HUES48 (cell line): ENCODE results near the gene DOCK3.

Source experiments
- H3K27ac ChIP-seq: one replicate; pipeline ENCODE4 v1.7.0; 2013; ENCODE audit warnings: low read depth, low read length, inconsistent platforms
- H3K27me3 ChIP-seq: 2 replicates; pipeline ENCODE4 v1.6.1; 2013; ENCODE audit warnings: mild to moderate bottlenecking, low read length; ENCODE audit not compliant: control insufficient read depth, insufficient read depth
- H3K36me3 ChIP-seq: 2 replicates; pipeline ENCODE4 v1.6.1; 2013; ENCODE audit warnings: low read length; ENCODE audit not compliant: control insufficient read depth, insufficient read depth
- H3K4me1 ChIP-seq: 2 replicates; pipeline ENCODE4 v1.6.1; 2013; ENCODE audit warnings: mild to moderate bottlenecking, low read length; ENCODE audit not compliant: control insufficient read depth, insufficient read depth
- H3K4me3 ChIP-seq: 2 replicates; pipeline ENCODE4 v1.5.1; 2013; ENCODE audit warnings: mild to moderate bottlenecking, low read depth, low read length
- H3K9ac ChIP-seq: 2 replicates; pipeline ENCODE4 v1.6.1; 2013; ENCODE audit warnings: mild to moderate bottlenecking, low read depth, low read length, moderate library complexity
- H3K9me3 ChIP-seq: 2 replicates; pipeline ENCODE4 v1.6.1; 2013; ENCODE audit warnings: low read length; ENCODE audit not compliant: control insufficient read depth, insufficient read depth

The DOCK3 gene

DNA sequence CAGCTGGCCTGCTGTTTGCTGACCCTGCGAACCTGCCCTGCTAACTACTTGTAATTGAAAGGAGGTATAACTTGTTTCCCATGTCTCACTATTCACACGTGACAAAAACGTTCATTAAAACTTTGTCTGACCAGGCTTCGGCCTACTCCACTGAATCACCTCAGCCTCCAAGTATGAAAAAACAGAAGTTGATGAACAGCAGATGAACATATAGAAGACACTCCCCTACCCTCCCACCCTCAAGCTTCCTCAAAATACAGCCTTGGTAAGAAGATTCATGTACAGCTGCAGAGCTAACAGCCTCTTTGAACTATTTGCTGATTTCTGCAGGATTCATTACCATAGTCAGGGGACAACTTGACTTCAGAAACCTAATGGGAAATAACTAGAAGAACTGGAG lies 727.0 kb downstream of the DOCK3 start:
- Histone ChIP-seq H3K27me3 (no peaks in the 10 kb centered on the region), H3K9me3 (no peaks in the 10 kb centered on the region), H3K36me3 (peaks cover 55% of the 10 kb centered on the region), H3K4me3 (no peak overlapping the region), H3K4me1 (no peaks in the 10 kb centered on the region), H3K27ac (no peak overlapping the region), H3K9ac (no peak overlapping the region)

DNA sequence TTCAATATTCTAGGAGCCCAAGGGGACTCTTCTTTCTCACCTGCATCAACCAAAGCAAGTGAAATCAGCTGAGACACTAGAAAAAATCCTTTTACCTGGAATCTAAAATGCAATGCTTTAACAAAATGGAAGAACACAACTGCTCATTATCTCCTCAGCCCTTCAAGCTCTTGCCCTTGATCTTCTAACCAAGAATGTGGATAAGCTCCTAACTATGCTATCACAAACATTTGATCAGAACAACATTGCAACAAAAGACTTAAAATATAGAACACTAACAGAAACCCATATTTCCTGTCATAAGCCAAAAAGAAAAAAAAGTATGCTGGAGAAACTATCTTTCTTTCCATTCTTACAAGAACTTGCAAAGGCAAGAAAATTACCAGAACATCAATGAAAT lies 728.9 kb downstream of the DOCK3 start:
- Histone ChIP-seq H3K4me1 (no peaks in the 10 kb centered on the region), H3K36me3 (peaks cover 52% of the 10 kb centered on the region), H3K27ac (no peak overlapping the region), H3K4me3 (no peak overlapping the region), H3K9me3 (no peaks in the 10 kb centered on the region), H3K27me3 (no peaks in the 10 kb centered on the region), H3K9ac (no peak overlapping the region)

- no peak overlapping the region for H3K9ac ChIP-seq
- peaks cover 60% of the 10 kb centered on the region for H3K36me3 ChIP-seq
- H3K4me3 ChIP-seq = no peak overlapping the region
- H3K27me3 ChIP-seq = no peaks in the 10 kb centered on the region
- no peaks in the 10 kb centered on the region for H3K4me1 ChIP-seq
- no peak overlapping the region for H3K27ac ChIP-seq
- H3K9me3 ChIP-seq = no peaks in the 10 kb centered on the region
These were observed 733.3 kb downstream of the DOCK3 start for GRCh38 chr3:51408021-51408420.

GRCh38 chr3:51408813-51409212 lies 734.1 kb downstream of the DOCK3 start:
- Histone ChIP-seq H3K27me3 (no peaks in the 10 kb centered on the region), H3K36me3 (peaks cover 64% of the 10 kb centered on the region)

DNA sequence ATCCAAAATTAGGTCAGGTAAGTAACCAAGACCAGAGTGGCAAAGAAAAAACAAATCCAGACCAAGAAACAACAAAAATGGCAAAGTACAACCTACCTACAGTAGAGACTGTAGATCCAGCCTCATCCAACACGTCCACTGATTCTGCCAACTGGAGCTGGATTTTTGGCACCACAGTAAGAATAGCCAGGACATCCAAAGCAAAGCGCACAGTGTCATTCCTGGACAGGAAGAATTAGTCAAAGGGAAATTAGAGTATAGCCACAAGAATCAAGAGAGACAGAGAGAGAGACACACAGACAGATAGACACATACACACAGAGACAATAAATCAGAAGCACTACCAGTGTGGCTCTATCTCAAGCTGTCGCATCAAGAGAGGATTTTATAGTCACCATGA lies 747.5 kb downstream of the DOCK3 start:
- H3K27me3 ChIP-seq = no peaks in the 10 kb centered on the region
- H3K27ac ChIP-seq = no peak overlapping the region
- H3K4me3 ChIP-seq = no peak overlapping the region
- no peaks in the 10 kb centered on the region for H3K9me3 ChIP-seq
- H3K36me3 ChIP-seq = peaks cover 62% of the 10 kb centered on the region
- H3K9ac ChIP-seq = no peak overlapping the region
- H3K4me1 ChIP-seq = peaks cover 10% of the 10 kb centered on the region

More at GRCh38 chr3:51408813-51409212, 734.1 kb downstream of the DOCK3 start:
- Histone ChIP-seq H3K4me3 (no peak overlapping the region), H3K9ac (no peak overlapping the region), H3K9me3 (no peaks in the 10 kb centered on the region), H3K4me1 (no peaks in the 10 kb centered on the region), H3K27ac (no peak overlapping the region)

DNA sequence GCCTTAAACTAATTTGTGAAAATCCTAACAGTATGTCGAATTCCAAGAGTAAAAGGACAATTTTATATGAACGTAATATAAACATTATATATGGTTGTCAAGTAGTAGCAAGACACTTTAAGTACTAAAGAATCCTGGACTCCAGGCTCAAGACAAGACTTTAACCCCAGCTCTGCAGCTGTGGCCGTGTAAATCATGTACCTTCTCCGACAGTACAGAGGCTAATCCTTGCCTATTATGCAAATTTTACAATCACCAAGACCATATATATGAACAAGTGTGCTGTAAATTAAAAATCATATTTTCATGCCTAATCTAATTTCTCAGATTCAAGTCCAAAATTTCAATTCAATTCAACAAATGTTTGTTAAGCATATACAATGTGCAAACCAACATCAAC lies 752.2 kb downstream of the DOCK3 start:
- H3K4me3 ChIP-seq = no peak overlapping the region
- no peak overlapping the region for H3K27ac ChIP-seq
- no peak overlapping the region for H3K9ac ChIP-seq
- no peaks in the 10 kb centered on the region for H3K27me3 ChIP-seq
- H3K36me3 ChIP-seq = peaks cover 65% of the 10 kb centered on the region
- no peaks in the 10 kb centered on the region for H3K9me3 ChIP-seq
- no peaks in the 10 kb centered on the region for H3K4me1 ChIP-seq

DNA sequence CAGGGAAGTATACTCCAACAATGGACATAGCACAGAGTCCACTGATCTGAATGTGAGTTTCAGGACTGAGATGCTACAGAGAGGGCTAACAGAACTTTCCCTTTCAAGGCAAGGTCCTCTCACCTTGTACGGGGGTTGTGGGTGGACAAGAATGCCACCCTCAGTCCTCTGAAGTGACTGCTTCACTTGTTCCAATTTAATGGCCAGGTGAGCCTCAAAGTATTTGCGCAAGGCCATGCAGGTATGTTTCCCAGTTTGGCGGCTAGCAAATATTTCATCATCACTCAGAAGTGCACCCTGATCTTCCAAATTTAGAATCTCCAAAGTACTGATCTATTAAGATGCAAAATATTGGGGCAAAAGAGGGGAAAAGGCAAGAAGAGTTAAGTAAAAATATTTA lies 754.4 kb downstream of the DOCK3 start:
- no peaks in the 10 kb centered on the region for H3K27me3 ChIP-seq
- H3K27ac ChIP-seq = no peak overlapping the region
- H3K4me3 ChIP-seq = no peak overlapping the region
- no peak overlapping the region for H3K9ac ChIP-seq
- H3K36me3 ChIP-seq = peaks cover 67% of the 10 kb centered on the region
- no peaks in the 10 kb centered on the region for H3K4me1 ChIP-seq
- H3K9me3 ChIP-seq = no peaks in the 10 kb centered on the region
